COLO668 (cell line): ENCODE measurements around the gene CSMD2.

ENCODE experiments used
- DNase-seq: peaks from one replicate; lab custom pipeline; 2025; ENCODE audit not compliant: unreplicated experiment; lab: John Stamatoyannopoulos, UW

Gene CSMD2

GRCh38 chr1:34007760-34008159, 157.3 kb downstream of the CSMD2 start:
- DNase-seq = no peak

DNA sequence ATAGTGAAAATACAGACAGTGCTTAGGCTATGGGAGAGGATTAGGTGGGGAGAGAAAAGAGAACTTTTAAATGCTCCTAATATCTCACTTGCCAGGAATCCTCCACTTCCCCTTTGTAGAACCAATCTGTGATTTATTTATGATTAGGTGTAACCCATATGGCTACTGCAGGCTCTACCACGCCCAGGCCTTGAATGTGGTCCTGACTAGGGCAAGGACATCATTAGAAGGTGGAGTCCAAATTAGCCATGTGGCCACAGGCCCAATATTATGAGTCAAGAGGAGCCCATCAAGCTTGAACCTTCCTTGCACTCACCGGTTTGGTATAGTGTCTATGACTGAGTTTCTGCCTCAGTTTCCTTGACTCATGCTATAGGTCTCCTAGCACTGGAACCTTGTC, 159.7 kb downstream of the CSMD2 start:
- DNase-seq = no peak

DNA sequence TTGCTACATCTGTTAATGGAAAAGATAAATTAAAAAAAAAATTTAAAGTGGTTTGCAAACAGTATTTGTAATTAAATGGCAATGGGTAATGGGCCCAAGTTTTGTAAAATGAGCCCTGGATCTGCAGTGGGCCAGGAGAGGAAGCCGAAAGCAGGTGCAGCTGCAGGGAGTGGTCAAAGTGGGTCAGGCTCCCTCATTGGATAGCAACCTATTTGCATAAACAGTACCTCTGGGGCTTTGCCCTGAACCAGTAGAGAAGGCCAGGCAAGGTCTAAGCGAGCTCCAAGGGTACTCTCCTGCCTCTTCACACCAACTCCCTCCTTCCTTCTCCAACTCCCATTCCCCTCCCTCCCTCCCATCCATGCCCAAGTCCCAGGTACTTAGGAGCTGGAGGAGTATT, 162.2 kb downstream of the CSMD2 start:
- DNase-seq = no peak

DNA sequence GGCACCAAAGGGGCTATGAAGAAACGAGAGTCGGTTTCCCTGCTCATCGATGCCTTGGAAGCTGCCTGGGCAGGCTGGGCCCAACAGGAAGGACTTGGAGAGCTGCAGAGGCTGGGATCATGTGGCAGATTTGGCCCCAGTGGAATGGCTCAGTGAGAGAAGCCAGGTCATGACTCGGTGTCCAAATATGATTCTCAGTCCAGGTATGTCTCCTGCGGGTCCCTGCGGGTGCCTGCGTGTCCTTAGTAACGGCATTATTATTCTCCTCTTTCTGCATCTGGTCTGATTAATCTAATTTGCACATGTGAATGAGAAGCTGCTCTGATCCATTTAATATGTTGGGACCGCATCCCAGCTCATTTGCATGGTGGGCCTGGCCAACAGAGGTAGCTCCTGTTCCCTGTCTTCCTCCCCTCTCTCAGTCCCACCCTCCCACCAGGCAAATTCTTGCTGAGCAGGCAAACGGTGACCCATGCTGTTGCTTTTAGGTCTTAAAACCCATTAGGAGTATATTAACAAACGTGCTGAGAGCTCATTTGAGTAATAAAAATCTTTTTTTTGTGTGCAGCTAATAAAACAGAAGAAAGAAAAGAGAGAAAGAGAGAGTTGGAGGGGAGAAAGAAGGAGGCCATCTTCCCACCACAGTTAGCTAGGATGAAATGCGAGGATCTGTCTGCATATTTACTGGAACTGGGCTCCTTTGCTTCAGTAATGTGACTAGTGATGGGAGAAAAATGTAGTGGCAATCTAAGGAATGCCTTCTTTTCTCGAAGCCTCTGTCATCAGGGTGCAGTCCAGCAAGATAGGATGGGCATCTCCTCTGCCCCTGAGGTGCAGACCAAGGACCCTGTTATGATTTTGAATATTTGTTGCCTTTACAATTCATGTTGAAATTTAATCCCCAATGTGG, 167.6 kb downstream of the CSMD2 start:
- no peak for DNase-seq

DNA sequence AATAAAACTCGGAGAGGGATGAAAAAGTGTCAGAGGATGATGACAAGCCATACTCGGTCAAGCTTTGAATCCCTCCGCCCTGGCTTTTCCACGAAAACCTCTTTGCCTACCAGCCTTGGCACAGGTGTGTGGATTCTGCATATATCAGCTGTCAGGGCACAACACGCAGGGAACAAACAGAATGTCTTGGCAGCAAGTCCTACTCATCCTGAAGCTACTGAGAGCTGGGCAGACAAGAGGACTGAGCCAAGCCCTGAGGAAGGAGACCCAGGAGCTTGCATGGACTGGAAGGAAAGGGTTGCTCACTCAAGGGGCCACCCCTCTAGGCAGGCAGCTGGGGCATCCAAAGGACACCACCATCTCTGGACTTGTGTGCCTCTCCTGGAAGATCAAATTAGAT, 168.7 kb downstream of the CSMD2 start:
- DNase-seq = no peak

GRCh38 chr1:33993301-33993700, 171.7 kb downstream of the CSMD2 start:
- DNase-seq = no peak

DNA sequence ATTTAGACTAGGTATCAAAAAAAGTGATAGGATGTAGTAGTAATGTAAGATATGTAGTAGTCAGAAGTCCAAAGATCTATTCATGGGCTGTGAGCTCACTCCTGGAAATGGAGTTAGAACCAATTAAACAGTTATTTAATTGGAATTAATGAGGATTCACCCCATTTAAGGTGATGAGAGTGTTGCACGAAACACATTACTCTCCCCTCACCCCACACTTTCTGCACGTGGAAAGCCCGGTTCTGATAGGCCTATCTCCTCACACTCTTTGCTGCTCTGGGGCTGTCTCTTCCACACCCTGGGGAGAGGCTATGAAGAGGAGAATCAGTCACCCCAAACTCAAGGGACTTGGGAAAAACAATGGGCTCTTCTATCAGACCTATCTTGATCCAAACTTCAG, 174.7 kb downstream of the CSMD2 start:
- no peak for DNase-seq

DNA sequence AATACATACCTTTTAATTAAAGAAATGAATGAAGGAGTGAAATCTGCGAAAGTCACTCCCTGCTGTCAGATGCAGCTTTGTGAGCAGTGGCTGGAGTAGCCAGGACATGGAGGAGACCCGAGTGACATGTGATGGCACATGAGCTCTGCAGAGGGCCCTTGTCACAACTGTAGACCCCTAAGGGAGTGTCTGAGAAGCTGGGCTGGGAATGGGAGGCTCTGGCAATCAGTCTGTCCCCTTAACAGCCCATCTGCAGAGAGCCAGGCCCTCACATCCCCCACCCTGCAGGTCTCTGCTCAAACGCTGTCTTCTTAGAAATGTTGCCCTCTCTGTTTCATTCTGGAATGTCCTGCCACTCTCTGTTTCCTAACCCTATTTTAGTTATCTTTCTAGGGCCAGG, 176.9 kb downstream of the CSMD2 start:
- no peak for DNase-seq

DNA sequence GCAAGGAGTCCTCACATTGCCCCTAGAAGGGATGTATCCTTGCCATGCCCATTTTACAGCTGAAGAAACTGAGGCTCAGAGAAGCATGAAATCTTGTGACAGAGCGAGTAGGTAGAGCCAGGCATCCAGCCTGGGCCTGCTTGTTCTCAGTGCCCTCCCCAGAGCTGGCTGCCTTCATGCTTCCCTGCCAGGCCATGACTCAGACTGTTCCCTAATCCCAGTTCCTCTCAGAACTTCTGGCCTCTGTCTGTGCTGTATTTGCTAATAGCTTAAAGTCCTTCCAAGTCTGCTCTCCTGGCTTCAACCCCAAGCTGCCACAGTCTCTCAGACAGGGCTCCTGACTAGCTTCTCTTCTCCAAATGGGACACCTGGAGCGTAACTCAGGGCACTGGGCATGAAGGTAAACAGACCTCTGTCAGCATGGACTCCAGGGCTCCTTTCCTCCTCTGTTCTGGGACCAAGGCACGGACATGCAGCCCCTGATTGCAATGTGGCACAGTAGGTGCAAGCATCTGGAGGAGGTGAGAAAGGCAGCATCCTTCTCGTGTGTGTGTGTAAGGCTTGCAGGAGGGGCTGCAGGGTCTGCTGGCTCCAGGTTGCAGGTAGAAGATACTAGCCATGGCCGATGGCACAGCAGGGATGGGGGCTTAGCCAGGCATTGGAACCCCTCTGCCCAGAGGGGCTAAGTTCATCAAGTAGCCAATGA, 178.5 kb downstream of the CSMD2 start:
- DNase-seq = no peak

GRCh38 chr1:33985656-33986055, 179.4 kb downstream of the CSMD2 start:
- DNase-seq = no peak

- no peak for DNase-seq
Observed at GRCh38 chr1:33984906-33985565, 180.0 kb downstream of the CSMD2 start.

DNA sequence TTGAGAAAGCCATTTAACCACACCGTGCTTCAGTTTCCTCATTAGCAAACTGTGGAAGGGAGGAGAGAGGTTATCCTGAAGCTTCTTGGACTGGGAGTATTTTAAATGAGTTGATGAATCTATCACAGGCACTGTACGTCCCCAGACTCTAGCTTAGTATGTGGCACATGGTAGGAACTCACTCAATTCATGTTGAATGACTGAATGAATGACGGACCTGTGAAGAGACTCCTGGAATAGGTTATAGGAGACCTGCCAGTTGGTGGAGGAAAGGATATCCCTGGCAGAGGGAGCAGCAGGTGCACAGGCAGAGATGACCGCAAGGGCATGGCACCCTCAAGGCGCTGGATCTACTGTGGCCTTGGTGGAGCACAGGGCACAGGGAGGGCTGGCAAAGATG, 182.6 kb downstream of the CSMD2 start:
- no peak for DNase-seq

GRCh38 chr1:33979341-33979740, 185.7 kb downstream of the CSMD2 start:
- DNase-seq = no peak

- DNase-seq = no peak
Observed at GRCh38 chr1:33975961-33976360, 189.1 kb downstream of the CSMD2 start.

DNA sequence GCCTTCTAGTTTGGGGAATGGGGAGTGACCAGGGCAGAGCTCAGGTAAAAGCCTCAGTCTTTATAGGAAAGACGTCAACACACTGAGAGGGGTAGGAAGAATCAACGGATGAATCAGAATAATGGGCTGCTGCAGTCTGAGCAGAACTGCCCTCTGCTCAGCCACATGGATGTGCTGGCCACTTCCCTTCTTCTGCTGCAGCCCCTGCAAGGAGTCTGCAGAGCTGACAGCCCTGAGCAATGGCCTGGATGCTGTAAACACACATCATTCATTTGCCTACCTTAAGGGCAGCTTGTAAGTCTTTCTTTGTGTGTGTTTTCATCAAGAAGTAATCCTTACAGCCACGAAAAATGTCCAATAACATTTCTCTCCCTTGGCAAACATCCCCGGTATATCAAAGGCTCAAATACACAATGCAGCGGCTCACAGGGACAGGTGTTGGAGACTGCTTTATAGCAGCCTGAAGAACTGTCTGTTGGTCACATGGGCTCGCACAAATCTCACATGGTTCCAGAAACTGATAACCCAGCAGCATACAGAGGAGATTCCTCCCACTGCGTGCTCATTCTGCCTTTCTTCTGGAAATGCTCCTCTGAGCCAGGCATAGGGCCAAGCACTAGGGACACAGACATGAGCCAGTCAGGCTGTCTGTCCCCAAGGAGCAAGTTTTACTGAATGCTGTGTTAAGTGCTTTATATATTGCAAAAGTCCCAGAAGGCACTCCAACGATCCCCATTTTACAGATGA, 191.1 kb downstream of the CSMD2 start:
- no peak for DNase-seq

DNA sequence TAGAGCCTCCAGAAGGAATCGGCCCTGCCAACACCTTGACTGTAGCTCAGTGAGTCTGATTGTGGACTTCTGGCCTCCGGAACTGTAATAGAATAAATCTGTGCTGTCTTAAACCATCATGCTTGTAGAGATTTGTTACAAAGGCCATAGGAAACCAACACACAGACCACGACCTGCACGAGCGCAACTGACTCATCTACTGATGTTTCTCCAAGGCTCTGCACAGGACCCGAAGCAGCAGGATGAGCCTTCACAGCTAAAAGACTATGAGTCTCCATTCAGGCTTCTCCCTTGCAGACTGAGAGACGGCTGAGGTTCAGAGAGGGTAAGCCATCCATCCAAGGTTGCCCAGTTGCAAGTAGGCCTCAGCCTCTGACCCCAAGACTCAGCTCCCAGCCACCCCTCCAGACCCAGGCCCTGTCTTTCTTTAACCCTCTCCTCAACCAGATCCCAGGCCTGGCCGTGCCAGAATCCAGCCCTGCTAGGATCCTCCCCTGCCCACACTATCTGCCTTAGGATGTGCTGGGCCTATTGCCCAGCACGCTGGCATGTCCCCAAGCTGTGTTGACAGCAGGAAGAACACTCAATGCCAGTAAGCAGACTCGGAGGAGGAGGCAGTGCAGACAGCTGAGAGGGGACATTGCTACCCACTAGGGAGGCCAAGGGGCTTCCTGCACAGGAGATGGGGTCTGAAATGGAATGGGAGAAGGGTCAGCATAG, 192.2 kb downstream of the CSMD2 start:
- DNase-seq = no peak

DNA sequence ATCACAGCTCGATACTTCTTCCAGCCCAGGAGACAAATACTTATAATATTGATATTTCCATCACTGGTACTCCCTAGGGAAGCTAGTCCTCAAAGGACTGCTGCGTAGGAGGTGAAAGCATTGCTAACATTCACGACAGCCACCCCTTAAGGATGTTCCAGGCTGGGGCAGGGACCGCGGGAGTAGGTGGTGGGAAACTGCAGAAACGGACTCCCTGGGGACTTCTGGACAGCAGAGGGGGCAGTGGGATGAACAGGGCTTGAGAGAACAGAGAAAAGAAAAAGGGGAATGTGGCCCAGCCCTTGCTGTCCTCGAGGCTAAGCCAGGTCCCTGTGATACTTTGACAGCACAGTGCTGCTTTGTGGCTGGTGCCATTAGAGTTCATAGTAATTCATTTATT, 193.1 kb downstream of the CSMD2 start:
- DNase-seq = no peak

DNA sequence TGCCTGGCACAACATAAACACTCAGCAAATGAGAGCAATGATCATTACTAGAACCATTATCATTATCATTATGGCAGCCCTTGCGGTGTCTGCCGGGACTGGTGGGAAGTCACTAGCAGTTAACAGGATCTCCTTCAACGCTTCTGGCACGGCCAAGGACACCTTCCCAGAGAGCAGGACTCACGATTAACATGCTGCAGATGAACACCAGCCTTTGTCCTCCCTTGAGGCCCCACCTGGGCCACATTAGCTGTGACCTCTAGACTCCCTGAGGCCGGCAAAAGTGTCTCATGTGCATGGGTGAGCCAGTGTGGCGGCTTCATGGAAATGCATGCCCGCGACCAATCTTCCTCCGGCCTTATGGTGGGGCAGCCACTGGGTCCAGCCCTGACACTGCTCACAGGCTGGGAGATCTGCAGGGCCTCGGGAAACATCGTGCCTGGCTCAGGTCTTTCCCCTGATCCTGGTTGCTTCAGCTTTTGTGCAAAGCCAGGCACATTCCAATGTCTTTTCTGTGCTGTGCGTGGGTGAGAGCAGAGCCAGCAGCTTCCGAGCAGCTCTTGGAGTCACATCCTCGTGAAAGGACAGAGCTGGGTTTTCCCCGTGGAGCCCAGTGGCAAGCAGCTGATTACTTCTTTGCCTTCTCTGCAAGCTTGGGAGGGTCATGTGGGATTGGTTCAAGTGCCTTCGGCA, 193.9 kb downstream of the CSMD2 start:
- DNase-seq = no peak

DNA sequence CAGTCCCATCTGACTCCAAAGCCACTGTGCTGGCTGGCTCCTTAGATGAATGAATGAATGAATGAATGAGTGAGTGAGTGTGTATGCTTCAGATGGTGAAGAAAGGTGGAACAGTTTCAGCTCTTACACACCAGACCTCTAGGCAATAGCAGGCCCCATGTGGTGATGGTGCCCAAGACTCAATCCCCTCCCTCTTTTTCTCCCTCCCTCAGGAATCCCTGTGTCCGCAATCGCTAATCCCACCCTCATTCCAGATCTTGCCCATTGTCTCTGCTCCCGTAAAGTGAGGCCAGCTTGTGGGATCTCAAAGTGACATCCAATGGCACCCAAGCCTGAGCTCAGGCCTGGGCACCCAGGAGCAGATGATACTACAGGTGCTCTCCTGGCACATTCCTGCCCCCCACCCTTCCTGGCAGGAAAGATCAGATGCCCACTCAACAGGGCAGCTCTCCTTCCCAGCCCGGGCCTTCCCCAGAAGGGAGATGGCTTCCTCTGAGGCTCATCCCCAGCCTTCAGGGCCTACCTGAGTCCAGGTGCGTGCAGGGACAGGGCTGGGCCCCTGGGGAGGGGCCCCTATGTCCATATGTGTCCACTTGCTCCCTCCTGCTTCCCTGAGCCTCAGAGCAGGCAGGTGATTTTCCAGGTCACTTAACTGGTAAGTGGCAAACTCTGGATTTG, 194.7 kb downstream of the CSMD2 start:
- DNase-seq = no peak
